Kidney (tissue), 14 donors: ENCODE data around the gene CCDC149. TPM values are rescaled to one million over a fixed set of nuclear protein-coding genes. Genes with fewer than 3 reads are reported as not detected.

Experiments used
- DNase-seq, 5 donors: peaks; one replicate each; pipeline ENCODE4 v3.0.0-alpha.2; 2013 to 2020
- FAIRE-seq: peaks from 2 replicates; lab custom pipeline; 2012; peaks lifted over from hg19 to GRCh38; lab: Jason Lieb, UNC
- H3K27ac ChIP-seq, 2 donors: one replicate each; pipeline ENCODE4 v1.7.0; 2013; ENCODE audit warnings: low read depth in 2 of 2, low read length in 2 of 2, inconsistent platforms in 1 of 2
- H3K27me3 ChIP-seq: one replicate; pipeline ENCODE4 v1.7.1; 2013; ENCODE audit warnings: low read length, inconsistent platforms; ENCODE audit not compliant: control insufficient read depth, insufficient read depth
- H3K36me3 ChIP-seq, 3 donors: one replicate each; pipeline versions ENCODE4 v1.7.0 to v1.7.1; 2013; ENCODE audit warnings: low read length in 3 of 3, control low read depth in 1 of 3, inconsistent platforms in 1 of 3; ENCODE audit not compliant: insufficient read depth in 3 of 3, control insufficient read depth in 2 of 3
- H3K4me1 ChIP-seq, 3 donors: one replicate each; pipeline versions ENCODE4 v1.7.0 to v1.7.1; 2013; ENCODE audit warnings: low read length in 3 of 3, inconsistent platforms in 1 of 3, low read depth in 1 of 3; ENCODE audit not compliant: control insufficient read depth in 2 of 3, insufficient read depth in 2 of 3
- H3K4me3 ChIP-seq, 3 donors: one replicate each; pipeline versions ENCODE4 v1.7.0 to v1.8.1; 2013; ENCODE audit warnings: low read length in 3 of 3, control low read depth in 1 of 3, inconsistent platforms in 1 of 3
- H3K9ac ChIP-seq, 3 donors: one replicate each; pipeline versions ENCODE4 v1.7.0 to v1.7.1; 2013; ENCODE audit warnings: low read length in 3 of 3, control low read depth in 1 of 3, inconsistent platforms in 1 of 3
- H3K9me3 ChIP-seq, 3 donors: one replicate each; pipeline versions ENCODE4 v1.7.0 to v1.7.1; 2013; ENCODE audit warnings: low read length in 3 of 3, control low read depth in 1 of 3, inconsistent platforms in 1 of 3; ENCODE audit not compliant: control insufficient read depth in 2 of 3, insufficient read depth in 1 of 3
- intact Hi-C: fragments of 100-400 bp; cut with DNase I; formaldehyde crosslinking; loops from one replicate; pipeline ENCODE4 v1.11.1; 2022
- polyA plus RNA-seq: library from polyadenylated mRNA; stranded (reverse); fragments of 350-450 nt; fragmentation: Illumina TruSeq; extraction: RNeasy Lipid Tissue Mini Kit (QIAGEN cat#74804); gene quantifications from one replicate; pipeline ENCODE4 v1.2.3, GENCODE V29; 2014; ENCODE audit warnings: low read depth, low replicate concordance; ENCODE audit not compliant: insufficient read depth
- total RNA-seq: library from RNA; stranded (reverse); fragmentation: NEBNext Ultra II Directional; extraction: Animal tissue kit (Norgen Biotek cat#: 25700); gene quantifications from one replicate; pipeline ENCODE4 v1.2.1, GENCODE V29; 2021
- TF ChIP-seq, protein P1 (sequence below): IDR thresholded peaks from 3 replicates; pipeline ENCODE4 v1.5.1; 2012; ENCODE audit warnings: mild to moderate bottlenecking, moderate library complexity, borderline replicate concordance; ENCODE audit not compliant: insufficient read depth; ENCODE audit errors: extremely low read depth
- donor health status: control.
- donor health status: control.
- donor health status: control.
- donor health status: control.
- donor health status: control.
- donor health status: DM: yes; HTN: yes; CAD: no.
- donor health status: Normal renal cell carcinoma (clear cell type).

The CCDC149 gene
- total and polyA plus RNA-seq, 2 donors from 2014 or later, result 6.9 to 21.8 TPM

GRCh38 chr4:24774452-24774851, 138.4 kb downstream of the CCDC149 start:
- Histone ChIP-seq H3K9ac (no peak overlapping the region), H3K27ac (no peak overlapping the region)

DNA sequence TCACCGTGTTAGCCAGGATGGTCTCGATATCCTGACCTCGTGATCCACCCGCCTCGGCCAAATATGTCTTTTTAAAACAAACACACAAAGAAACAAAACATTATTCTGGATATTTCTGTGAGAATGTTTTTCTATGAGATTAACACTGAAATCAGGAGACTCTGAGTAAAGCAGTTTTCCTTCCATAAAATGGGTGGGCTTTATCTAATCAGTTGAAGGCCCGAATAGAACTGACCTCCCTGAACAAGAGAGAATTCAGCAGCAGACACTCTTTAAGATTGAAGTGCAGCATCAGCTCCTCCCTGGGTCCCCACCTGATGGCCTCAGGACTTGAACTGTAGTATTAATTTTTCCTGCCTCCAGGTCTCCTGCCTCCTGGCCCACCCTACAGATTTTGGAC, 139.9 kb downstream of the CCDC149 start:
- Histone ChIP-seq H3K4me1 (no peaks in the 10 kb centered on the region), H3K27ac (no peak overlapping the region), H3K36me3 (no peaks in the 10 kb centered on the region), H3K9me3 (no peaks in the 10 kb centered on the region), H3K9ac (no peak overlapping the region), H3K27me3 (no peaks in the 10 kb centered on the region), H3K4me3 (no peak overlapping the region)
- TF ChIP-seq, protein P1, sequence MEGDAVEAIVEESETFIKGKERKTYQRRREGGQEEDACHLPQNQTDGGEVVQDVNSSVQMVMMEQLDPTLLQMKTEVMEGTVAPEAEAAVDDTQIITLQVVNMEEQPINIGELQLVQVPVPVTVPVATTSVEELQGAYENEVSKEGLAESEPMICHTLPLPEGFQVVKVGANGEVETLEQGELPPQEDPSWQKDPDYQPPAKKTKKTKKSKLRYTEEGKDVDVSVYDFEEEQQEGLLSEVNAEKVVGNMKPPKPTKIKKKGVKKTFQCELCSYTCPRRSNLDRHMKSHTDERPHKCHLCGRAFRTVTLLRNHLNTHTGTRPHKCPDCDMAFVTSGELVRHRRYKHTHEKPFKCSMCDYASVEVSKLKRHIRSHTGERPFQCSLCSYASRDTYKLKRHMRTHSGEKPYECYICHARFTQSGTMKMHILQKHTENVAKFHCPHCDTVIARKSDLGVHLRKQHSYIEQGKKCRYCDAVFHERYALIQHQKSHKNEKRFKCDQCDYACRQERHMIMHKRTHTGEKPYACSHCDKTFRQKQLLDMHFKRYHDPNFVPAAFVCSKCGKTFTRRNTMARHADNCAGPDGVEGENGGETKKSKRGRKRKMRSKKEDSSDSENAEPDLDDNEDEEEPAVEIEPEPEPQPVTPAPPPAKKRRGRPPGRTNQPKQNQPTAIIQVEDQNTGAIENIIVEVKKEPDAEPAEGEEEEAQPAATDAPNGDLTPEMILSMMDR, result no peak
- intact Hi-C loops, result no loop called here
- DNase-seq (no peak), FAIRE-seq (no peak)

More at GRCh38 chr4:24774452-24774851, 138.4 kb downstream of the CCDC149 start:
- Histone ChIP-seq H3K36me3 (no peaks in the 10 kb centered on the region), H3K4me1 (no peaks in the 10 kb centered on the region), H3K4me3 (no peak overlapping the region), H3K27me3 (no peaks in the 10 kb centered on the region), H3K9me3 (no peaks in the 10 kb centered on the region)
- DNase-seq (no peak), FAIRE-seq (no peak)
- TF ChIP-seq, protein P1, result no peak
- intact Hi-C loops, result no loop called here

DNA sequence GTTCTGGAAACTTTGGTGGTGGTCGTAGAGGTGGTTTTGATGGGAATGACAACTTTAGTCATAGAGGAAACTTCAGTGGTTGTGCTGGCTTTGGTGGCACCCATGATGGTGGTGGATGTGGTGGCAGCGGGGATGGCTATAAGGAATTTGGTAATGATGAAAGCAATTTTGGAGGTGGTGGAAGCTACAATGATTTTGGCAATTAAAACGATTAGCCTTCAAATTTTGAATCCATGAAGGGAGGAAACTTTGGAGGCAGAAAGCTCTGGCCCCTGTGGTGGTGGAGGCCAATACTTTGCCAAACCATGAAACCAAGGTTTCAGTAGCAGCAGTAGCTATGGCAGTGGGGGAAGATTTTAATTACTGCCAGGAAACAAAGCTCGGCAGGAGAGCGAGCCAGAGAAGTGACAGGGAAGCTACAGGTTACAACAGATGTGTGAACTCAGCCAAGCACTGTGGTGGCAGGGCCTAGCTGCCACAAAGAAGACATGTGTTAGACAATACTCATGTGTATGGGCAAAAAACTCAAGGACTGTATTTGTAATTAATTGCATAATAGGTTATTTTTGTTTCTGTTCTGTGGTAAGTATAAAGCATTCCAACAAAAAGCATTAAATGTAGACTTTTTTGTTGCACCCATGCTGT, 140.7 kb downstream of the CCDC149 start:
- no peaks in the 10 kb centered on the region for H3K9me3 ChIP-seq
- no peaks in the 10 kb centered on the region for H3K27me3 ChIP-seq

More for the DNA sequence above, 140.7 kb downstream of the CCDC149 start:
- DNase-seq, result no peak
- Histone ChIP-seq H3K4me1 (no peaks in the 10 kb centered on the region), H3K4me3 (no peak overlapping the region), H3K9ac (no peak overlapping the region), H3K36me3 (no peaks in the 10 kb centered on the region), H3K27ac (no peak overlapping the region)
- no peak for FAIRE-seq
- intact Hi-C loops, result no loop called here
- TF ChIP-seq, protein P1, result no peak
